Peyer's patch (tissue), 4 donors: ENCODE results near the gene TMEM9.

Source experiments
- POLR2A ChIP-seq, 2 donors: fragments of 450-650 bp; IDR thresholded peaks; one replicate each; pipeline ENCODE4 v1.5.1; 2017; ENCODE audit warnings: antibody characterized with exemption in 2 of 2, mild to moderate bottlenecking in 2 of 2, moderate library complexity in 2 of 2
- TF ChIP-seq, protein P1 (sequence below), 6 experiments: fragments of 450-650 bp in 4 of 6; fragments of 200-600 bp in 2 of 6; sonication (generic) in 1 of 6; IDR thresholded peaks; one replicate each; pipeline ENCODE4 v1.5.1; 2017 to 2019; ENCODE audit warnings: antibody characterized with exemption in 6 of 6, mild to moderate bottlenecking in 3 of 6, moderate library complexity in 1 of 6

DNA sequence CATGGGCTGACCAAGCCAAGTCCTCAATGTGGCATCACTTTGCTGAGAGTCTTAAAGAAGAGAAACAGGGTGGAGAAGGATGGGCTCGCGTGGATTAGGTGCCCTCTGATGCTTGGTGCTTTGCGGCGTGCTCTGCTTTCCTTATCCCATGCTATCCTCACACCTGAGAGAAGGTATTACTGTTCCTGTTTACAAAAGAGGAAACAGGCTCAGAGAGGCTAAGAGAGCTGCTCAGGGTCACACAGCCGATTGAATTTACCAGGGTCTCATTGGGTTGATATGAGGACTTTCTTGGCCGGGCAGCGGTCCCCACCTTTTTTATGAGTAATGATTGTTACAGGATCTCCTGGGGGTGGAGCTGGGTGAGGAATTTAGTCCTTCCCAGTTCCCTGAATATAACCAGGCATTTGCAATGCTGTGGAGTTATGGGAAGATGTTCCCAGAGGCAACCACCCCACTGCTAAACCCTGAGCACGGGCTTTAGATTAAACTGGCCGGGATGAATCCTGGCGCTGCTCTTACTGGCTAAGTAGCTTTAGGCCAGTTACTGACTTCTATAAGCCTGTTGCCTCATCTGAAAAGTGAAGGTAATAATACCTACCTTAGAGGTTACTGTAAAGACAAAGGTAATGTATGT, 31.8 kb downstream of the TMEM9 start:
- TF ChIP-seq, protein P1, sequence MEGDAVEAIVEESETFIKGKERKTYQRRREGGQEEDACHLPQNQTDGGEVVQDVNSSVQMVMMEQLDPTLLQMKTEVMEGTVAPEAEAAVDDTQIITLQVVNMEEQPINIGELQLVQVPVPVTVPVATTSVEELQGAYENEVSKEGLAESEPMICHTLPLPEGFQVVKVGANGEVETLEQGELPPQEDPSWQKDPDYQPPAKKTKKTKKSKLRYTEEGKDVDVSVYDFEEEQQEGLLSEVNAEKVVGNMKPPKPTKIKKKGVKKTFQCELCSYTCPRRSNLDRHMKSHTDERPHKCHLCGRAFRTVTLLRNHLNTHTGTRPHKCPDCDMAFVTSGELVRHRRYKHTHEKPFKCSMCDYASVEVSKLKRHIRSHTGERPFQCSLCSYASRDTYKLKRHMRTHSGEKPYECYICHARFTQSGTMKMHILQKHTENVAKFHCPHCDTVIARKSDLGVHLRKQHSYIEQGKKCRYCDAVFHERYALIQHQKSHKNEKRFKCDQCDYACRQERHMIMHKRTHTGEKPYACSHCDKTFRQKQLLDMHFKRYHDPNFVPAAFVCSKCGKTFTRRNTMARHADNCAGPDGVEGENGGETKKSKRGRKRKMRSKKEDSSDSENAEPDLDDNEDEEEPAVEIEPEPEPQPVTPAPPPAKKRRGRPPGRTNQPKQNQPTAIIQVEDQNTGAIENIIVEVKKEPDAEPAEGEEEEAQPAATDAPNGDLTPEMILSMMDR (IDR thresholded peaks at IDR 0.05) = no peak
- TF ChIP-seq POLR2A (IDR thresholded peaks at IDR 0.05) = no peak
